GM12891 (cell line): Measurements from ENCODE around the gene ZNF385D.

ENCODE experiments used
- POLR2A ChIP-seq: IDR thresholded peaks from 2 replicates; pipeline ENCODE4 v1.6.1; 2011; ENCODE audit warnings: low read depth, low read length, control low read depth
- POLR2AphosphoS5 ChIP-seq: IDR thresholded peaks from 2 replicates; pipeline ENCODE4 v1.6.1; 2011; ENCODE audit warnings: low read depth, low read length, control low read depth
- SPI1 ChIP-seq: IDR thresholded peaks from 2 replicates; pipeline ENCODE4 v1.6.1; 2011; ENCODE audit warnings: low read depth, low read length, control low read depth

DNA sequence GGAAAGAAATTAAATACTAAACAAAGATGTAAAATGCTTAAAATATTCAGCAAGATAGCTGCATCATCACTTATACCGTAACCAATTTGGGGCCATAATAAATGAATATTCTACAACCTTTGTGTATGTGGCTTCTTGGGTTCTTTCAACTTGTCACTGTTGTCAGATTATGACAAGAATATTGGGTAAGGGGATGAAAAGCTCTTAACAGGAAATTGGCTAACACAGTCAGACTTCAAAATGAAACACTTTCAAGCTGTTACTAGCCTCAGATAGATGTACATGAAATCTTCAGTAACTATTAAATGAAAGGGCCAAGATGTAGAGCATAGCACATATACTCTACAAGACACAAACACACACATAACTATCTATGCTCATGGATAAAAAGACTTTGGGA, 38.7 kb upstream of the ZNF385D start:
- TF ChIP-seq POLR2A (no peak), SPI1 (no peak), POLR2AphosphoS5 (no peak)
